GM12874 (cell line): Measurements from ENCODE around the gene KRT10.

Source experiments
- CTCF ChIP-seq: IDR thresholded peaks from 2 replicates; pipeline ENCODE4 v1.5.1; 2011; ENCODE audit warnings: low read depth, mild to moderate bottlenecking, control low read depth, low read length, moderate library complexity; ENCODE audit not compliant: insufficient read depth

Gene KRT10

GRCh38 chr17:40844671-40845107, 22.3 kb upstream of the KRT10 start:
- TF ChIP-seq CTCF: no peak

DNA sequence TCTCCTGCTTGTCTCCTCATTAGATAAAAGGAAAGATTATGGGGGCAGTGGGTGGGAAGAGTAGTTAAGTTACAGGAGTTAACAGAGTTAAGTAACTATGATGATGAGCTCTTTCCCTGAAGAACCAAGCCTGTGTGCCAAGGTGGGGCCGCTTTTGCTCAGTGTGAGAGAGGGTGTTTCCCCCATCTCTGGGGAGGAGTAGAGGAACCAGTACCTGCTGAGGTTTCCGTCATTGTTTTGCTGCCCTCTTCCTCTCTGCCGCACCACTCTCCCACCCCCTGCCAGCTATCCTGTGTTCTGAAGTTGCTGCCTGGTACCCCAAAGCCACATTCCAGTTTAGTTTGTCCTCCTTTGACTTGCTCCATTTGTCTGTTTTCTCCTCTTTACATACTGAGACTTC, 20.8 kb upstream of the KRT10 start:
- no peak for TF ChIP-seq CTCF

DNA sequence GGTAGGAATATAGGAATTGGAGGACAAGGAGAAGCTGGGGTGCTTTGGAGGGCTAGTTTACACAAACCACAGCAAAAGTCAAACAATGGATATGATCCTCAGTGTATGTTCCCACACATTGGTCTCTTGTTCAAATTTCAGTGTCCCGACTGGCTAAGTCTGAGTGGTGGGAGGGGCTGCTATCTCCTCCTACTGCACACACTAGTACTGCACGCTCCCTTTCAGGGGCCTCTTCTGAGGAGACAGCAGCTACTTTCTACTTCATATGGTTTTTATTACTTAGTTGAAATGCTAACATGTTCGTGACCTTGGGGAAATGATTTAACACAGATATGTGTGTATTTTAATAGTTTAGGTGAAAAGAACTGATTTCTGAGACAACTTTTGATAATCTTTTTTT, 18.8 kb upstream of the KRT10 start:
- TF ChIP-seq CTCF: no peak

DNA sequence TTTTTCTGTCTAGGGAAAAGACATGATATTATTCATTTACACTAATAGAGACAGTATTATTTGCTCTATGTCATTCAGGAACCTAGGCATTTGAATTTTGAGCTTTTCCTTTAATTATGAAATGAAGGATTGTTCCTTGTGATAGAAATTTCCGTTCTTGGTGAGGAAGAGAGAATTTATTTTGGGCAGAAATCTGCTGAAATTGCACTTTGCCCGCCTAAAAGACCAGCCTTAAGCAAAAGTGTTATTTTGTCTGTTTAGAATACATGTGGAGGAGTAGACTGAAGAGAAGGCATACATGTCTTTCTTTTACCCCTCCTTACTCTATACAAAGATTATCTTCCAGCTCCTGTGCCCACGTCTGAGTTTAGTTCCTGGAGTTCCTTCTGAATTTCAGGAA, 16.8 kb upstream of the KRT10 start:
- no peak for TF ChIP-seq CTCF

- TF ChIP-seq CTCF: no peak
These were observed 13.6 kb upstream of the KRT10 start for GRCh38 chr17:40836020-40836419.

GRCh38 chr17:40833882-40834281, 11.5 kb upstream of the KRT10 start:
- no peak for TF ChIP-seq CTCF

DNA sequence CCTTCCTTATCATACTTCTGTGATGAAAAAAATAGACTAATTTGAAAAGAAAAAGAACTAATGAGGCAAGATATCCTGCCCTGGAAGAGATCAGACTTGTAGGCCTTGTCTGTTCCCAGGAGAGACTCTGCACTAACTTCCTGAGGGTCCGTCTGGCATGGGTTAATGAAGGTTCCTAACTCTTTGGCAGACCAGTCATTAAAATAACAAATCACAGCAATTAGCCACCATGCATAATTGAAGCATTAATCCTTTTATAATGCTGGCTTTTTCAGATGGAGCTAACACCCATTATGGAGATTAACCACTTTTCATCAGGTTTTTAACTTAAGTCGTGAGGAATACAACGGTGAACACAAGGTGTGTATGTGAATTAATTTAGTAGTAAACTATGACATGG, 10.4 kb upstream of the KRT10 start:
- no peak for TF ChIP-seq CTCF
